ENCODE results near the gene SLC25A15. TPM values are rescaled to one million over a fixed set of nuclear protein-coding genes. Genes with fewer than 3 reads are reported as not detected.

Gene SLC25A15
- total RNA-seq, result 8.2 to 10.0 TPM (median 9.3 TPM) in 3 replicates
- long read RNA-seq, partial matches to known transcripts, result 0 of 4 reads
- long read RNA-seq, other reads (novel, unspliced or antisense), result 1 of 4 reads

DNA sequence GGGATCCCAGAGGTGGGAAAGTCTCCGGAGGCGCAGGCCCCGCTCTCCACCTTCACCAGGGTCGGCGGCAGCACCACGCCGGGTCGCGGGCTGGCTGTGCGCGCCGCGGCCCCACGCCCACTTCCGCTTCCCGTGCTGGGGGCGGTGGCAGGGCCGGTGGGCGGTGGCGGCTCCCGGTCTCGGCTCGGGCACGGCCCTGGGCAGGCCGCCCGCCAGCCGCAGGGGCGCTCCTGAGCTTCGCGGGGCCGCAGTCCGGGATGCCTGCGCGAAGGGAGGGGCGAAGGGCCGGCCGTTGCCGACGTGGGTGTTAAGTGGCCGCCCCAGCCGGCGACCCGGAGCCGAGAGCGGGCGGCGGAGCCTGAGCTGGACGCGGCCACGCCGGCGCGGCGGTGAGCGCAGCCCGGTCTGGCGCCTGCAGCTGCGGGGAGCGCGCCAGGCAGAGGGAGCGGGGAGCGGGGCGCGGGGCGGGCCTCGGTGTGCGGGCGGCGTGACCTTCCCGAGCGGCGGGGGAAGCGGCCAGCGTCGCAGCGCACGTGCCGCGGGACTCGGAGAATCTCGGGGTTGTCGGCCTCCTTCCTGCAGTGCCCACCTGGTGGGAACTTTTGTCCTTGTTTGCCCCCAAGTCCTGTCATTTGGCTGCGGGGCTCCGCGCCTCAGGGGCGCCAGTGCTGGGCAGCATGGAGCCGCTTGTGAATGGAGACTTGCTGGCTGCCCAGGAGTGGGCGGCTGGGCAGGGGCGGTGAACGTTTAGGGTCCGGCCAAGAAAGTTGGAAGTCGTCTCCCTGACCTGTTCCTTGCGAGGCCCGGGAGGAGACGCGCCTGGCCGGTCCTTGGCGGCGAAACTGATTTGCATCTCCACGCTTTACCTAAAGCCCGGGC, at the start of gene SLC25A15:
Gene SLC25A15, plus strand, starts transcription at position 337 of the 879 bp plus-strand sequence. CDS start 3,616 bp downstream, outside the sequence.
- no peak for DNase-seq (ENCODE audit: low spot score)
- peak within 1 kb of the TSS; percentile 82 for H3K4me3 Mint-ChIP-seq (ENCODE audit: unreplicated experiment)
- no peaks in the 10 kb centered on the region for H3K27me3 Mint-ChIP-seq (ENCODE audit: low read depth)
- peak within 1 kb of the TSS; percentile 65 for H3K27ac Mint-ChIP-seq (ENCODE audit: unreplicated experiment)
- TF ChIP-seq, protein P1, sequence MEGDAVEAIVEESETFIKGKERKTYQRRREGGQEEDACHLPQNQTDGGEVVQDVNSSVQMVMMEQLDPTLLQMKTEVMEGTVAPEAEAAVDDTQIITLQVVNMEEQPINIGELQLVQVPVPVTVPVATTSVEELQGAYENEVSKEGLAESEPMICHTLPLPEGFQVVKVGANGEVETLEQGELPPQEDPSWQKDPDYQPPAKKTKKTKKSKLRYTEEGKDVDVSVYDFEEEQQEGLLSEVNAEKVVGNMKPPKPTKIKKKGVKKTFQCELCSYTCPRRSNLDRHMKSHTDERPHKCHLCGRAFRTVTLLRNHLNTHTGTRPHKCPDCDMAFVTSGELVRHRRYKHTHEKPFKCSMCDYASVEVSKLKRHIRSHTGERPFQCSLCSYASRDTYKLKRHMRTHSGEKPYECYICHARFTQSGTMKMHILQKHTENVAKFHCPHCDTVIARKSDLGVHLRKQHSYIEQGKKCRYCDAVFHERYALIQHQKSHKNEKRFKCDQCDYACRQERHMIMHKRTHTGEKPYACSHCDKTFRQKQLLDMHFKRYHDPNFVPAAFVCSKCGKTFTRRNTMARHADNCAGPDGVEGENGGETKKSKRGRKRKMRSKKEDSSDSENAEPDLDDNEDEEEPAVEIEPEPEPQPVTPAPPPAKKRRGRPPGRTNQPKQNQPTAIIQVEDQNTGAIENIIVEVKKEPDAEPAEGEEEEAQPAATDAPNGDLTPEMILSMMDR (IDR thresholded peaks at IDR 0.05), result peak; percentile 65
- H3K4me1 Mint-ChIP-seq (ENCODE audit: low read depth), result peaks cover 7% of the 10 kb centered on the region
- H3K36me3 Mint-ChIP-seq (ENCODE audit: low read depth), result no peaks in the 10 kb centered on the region
- H3K9me3 Mint-ChIP-seq (ENCODE audit: low read depth), result no peaks in the 10 kb centered on the region

DNA sequence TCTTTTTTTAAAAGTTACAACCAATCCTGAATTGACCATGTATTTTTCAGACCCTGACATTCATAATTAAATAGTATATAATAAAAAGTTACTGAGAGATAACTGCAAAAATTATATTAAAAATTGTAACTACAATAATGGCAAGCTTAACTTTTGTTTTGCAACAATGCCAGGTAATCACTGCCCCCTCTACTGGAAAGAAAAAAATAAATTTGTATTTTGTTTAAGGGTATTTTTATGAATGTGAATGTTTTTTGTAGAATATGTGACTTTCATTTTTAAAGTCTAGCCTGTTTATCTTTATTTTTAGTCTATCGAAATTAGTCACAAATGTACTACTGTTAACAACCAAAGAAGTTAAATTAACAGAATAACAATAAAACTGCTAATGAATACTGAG, 40.1 kb upstream of the SLC25A15 start:
- H3K4me3 Mint-ChIP-seq (ENCODE audit: unreplicated experiment), result no peak overlapping the region
- no peaks in the 10 kb centered on the region for H3K4me1 Mint-ChIP-seq (ENCODE audit: low read depth)
- TF ChIP-seq, protein P1 (IDR thresholded peaks at IDR 0.05), result peak; percentile 70
- no peaks in the 10 kb centered on the region for H3K9me3 Mint-ChIP-seq (ENCODE audit: low read depth)
- H3K36me3 Mint-ChIP-seq (ENCODE audit: low read depth), result peaks cover 4% of the 10 kb centered on the region
- DNase-seq (ENCODE audit: low spot score), result no peak
- no peak overlapping the region for H3K27ac Mint-ChIP-seq (ENCODE audit: unreplicated experiment)
- no peaks in the 10 kb centered on the region for H3K27me3 Mint-ChIP-seq (ENCODE audit: low read depth)

DNA sequence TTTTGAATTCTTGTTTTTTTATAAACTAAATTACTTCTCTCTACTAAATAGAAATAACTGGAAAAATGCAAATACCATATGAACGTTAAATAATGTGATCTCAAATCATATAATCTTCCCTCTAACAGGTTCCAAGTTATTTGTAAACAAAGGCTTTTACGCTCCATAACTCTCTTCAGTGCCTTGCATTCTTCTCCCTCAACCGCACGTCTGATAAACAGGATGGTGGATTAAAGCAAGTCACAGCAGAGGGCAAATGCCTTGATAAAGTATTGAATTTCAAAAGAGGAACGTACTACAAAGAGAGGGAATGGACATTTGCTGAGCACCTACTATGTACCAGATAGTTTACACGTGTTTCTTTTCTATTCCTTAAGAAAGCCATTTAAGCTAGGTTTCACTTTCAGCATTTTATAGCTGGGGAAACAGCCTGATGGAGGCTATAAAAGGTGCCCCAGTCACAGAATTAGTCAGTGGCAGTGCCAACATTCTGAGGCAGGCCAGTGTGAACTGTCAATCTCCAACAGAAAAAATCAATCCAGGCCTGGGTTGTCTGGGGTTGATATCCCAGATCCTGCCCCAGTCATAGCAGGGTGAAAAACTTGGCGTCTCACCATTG, 34.2 kb upstream of the SLC25A15 start:
- Mint-ChIP-seq H3K4me3 (ENCODE audit: unreplicated experiment) (no peak overlapping the region), H3K27ac (ENCODE audit: unreplicated experiment) (no peak overlapping the region), H3K36me3 (ENCODE audit: low read depth) (peaks cover 18% of the 10 kb centered on the region), H3K9me3 (ENCODE audit: low read depth) (no peaks in the 10 kb centered on the region), H3K4me1 (ENCODE audit: low read depth) (no peaks in the 10 kb centered on the region), H3K27me3 (ENCODE audit: low read depth) (no peaks in the 10 kb centered on the region)
- TF ChIP-seq, protein P1 (IDR thresholded peaks at IDR 0.05), result no peak
- no peak for DNase-seq (ENCODE audit: low spot score)

DNA sequence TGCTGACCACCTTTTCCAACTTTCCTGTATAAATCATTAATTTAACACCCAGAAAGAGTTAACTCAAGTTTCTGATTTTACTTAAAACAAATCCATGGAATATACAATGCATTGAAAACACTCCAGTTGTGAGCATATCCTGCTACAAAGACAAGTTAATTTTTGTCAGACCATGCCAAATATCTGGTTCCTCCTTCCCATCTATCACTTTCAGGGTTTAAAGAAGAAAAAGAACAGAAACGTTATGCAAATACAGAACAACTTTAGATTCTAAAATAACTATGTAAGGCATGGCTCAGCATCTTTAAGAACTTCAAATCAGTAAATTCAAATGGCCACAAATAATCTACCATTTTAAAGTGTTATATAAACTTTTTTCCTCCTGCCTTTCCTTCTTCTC, 33.4 kb upstream of the SLC25A15 start:
- Mint-ChIP-seq H3K27ac (ENCODE audit: unreplicated experiment) (no peak overlapping the region), H3K27me3 (ENCODE audit: low read depth) (no peaks in the 10 kb centered on the region), H3K36me3 (ENCODE audit: low read depth) (peaks cover 18% of the 10 kb centered on the region), H3K4me3 (ENCODE audit: unreplicated experiment) (no peak overlapping the region), H3K9me3 (ENCODE audit: low read depth) (no peaks in the 10 kb centered on the region), H3K4me1 (ENCODE audit: low read depth) (no peaks in the 10 kb centered on the region)
- TF ChIP-seq, protein P1 (IDR thresholded peaks at IDR 0.05), result no peak
- DNase-seq (ENCODE audit: low spot score), result no peak

GRCh38 chr13:40758811-40759210, 30.6 kb upstream of the SLC25A15 start:
- no peak overlapping the region for H3K27ac Mint-ChIP-seq (ENCODE audit: unreplicated experiment)
- no peaks in the 10 kb centered on the region for H3K27me3 Mint-ChIP-seq (ENCODE audit: low read depth)
- peaks cover 15% of the 10 kb centered on the region for H3K36me3 Mint-ChIP-seq (ENCODE audit: low read depth)
- no peak for DNase-seq (ENCODE audit: low spot score)
- H3K4me3 Mint-ChIP-seq (ENCODE audit: unreplicated experiment), result no peak overlapping the region
- no peaks in the 10 kb centered on the region for H3K4me1 Mint-ChIP-seq (ENCODE audit: low read depth)
- TF ChIP-seq, protein P1 (IDR thresholded peaks at IDR 0.05), result no peak
- no peaks in the 10 kb centered on the region for H3K9me3 Mint-ChIP-seq (ENCODE audit: low read depth)
